Islet of Langerhans (tissue), 1 donor: ENCODE data around the gene LRTM2.
"Not testable (repeated sequence)": the region's sequence is repeated elsewhere in the genome, so short reads cannot be mapped to it uniquely, and the experiment has no call there.

ENCODE experiments used
- FAIRE-seq: peaks from one replicate; lab custom pipeline; 2011; peaks lifted over from hg19 to GRCh38; lab: Jason Lieb, UNC

The LRTM2 gene

DNA sequence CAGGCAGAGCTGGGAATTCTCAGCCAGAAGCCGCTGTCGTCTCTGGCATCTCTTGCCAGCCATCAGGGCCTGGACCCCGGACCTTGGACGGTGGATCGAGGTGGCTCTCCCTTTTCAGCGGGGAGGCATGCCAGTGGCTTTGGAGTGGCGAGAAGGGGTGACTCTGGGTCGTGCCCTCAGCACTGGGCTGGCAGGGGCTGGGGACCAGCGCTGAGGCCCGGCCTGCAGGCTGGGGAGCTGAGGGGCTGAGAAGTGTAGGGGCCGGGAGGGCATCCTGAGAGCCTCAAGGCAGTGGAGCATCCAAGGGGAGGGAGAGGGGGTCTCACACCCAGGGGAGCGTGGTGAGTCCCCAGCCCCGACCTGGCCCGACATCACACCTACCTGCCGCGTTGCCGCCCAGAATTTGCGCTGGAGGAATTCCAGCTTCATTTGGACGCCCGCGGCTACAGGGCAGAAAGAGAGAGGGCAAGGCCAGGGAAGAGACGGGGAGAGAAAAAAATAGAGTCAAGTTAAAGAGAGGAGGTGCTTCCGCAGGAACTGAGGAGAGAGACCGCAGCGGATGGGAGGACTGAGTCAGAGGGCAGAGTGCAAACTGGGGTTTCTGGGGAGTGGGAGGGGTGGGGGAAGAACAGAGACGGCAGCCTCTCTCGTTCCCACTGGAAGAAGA is 9.0 kb upstream of the LRTM2 start:
- FAIRE-seq: no peak

GRCh38 chr12:1811948-1812291 is 8.4 kb upstream of the LRTM2 start:
- no peak for FAIRE-seq

DNA sequence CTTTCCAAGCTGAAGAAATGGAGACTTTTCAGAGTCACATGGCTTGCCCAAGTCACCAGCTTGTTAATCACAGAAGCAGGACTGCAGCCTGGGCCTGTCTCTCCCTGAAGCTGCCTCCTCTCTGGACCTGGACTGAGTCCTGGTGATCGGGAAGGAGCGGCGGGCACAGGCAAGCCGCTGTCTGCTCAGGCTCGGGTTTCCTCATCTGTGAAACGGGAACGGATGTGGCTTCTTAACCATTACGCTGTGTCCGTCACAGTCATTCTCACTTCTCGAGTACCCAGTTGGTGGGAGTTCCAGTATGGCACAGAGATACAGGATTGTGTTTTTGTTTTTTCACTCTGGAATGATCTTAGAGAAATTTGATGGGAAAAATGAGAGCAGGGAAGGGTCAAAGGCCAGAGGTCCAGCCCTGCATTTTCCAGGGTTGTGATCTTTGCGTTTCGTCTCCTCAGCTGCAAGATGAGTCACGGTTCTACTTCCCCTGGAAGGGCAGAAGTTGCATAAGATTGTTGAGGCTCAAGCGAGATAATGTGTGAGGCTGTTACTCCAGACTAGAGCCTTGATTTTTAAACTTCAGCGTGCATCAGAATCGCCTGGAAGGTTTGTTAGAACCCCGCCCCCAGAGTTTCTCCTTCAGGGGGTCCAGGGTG is 7.6 kb upstream of the LRTM2 start:
- FAIRE-seq: no peak

DNA sequence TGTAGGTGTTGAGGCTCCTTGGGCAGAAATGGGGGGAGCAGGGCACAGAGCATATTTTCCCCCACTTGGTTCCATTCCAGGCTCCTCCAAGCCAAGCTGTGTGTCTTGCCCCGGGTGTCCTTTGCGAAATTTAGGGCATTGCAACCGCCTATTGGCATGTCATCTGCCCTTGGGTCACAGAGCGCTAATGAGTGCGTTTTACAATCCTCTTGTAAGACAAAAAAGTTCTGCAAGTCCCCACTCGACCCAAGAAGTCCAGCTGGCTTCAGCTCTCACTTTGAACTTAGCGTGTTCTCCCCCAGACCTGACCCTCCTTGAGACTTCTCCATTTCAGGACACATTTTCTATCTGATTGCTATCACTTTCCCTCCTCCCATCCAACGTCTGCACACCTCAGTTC is 6.1 kb upstream of the LRTM2 start:
- no peak for FAIRE-seq

- FAIRE-seq: no peak
Observed at GRCh38 chr12:1815108-1815507, 5.3 kb upstream of the LRTM2 start.

GRCh38 chr12:1815814-1816729 is 4.3 kb upstream of the LRTM2 start:
- FAIRE-seq: no peak

DNA sequence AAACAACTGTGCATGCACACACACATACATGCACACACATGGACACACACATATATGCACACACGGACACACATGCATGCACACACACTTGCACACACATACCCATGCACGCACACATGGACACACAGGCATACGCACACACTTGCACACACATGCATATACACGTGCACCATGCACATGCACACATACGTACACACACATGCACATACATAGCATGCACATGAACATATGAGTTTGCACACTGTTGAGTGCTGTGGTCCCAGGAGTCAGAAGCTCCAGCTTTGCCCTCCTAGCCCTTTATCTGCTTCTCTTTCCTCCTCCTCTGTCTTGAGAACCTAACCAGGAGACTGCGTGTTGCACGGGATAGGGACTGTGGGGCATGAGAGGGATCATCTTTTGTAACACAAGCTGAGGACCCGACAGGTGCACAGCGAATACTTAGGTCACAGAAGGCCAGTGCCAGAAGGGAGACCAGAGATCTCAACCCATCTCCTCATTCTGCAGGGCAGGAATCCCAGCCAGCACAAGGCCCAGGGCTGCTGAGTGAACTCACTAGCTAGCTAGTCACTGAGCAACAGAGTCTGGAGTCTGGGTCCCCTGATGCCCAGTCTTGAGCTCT is 3.5 kb upstream of the LRTM2 start:
- no peak for FAIRE-seq

DNA sequence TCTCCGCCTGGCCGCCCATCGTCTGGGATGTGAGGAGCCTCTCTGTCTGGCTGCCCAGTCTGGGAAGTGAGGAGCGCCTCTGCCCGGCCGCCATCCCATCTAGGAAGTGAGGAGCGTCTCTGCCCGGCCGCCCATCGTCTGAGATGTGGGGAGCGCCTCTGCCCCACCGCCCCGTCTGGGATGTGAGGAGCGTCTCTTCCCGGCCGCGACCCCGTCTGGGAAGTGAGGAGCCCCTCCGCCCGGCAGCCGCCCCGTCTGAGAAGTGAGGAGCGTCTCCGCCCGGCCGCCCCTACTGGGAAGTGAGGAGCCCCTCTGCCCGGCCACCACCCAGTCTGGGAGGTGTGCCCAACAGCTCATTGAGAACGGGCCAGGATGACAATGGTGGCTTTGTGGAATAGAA is 2.4 kb upstream of the LRTM2 start:
- FAIRE-seq: not testable (repeated sequence)

DNA sequence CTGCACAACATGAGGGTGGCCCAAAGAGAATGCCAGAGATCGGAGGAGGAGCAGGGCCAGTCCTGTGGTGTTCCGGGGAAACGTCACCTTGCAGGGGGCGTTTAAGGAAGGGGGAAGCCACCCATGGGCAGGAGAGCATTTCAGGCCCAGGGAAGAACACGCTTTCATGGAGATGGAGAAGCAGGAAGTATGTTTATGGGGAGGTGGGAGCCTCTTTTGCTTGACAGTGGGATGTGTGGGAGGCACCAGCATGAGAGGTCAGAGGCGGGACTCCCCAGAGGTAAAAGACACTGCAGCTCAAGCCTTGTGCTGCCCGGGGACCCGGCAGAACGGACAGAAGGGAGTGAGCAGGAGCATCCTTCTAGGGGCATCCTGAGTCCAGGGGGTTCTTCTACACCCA is 1.3 kb upstream of the LRTM2 start:
- FAIRE-seq: no peak

- FAIRE-seq: no peak
Observed at GRCh38 chr12:1819571-1819970, 794 bp upstream of the LRTM2 start.

DNA sequence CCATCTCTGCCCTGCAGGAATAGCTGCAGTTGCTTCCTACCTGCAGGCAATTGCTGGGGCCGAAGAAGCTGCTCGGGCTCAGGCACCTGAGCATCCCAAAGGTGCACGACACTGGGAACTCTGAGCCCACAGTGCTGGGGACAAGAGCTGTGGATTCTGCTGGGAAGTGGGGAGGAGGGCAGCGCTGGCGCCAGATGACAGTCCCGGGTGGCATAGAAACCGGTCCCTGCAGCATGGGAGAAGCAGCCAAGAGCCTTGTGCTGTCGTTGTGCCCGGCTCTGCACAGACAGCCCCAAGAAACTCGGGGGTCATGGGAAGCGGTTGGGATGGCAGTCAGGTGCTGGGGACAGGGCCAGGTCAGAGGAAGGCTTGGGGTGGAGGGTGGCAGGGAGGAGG is 529 bp downstream of the LRTM2 start:
- FAIRE-seq: no peak

GRCh38 chr12:1821805-1822204 is 1.4 kb downstream of the LRTM2 start:
- no peak for FAIRE-seq

GRCh38 chr12:1822699-1823098 is 2.3 kb downstream of the LRTM2 start:
- FAIRE-seq: no peak

DNA sequence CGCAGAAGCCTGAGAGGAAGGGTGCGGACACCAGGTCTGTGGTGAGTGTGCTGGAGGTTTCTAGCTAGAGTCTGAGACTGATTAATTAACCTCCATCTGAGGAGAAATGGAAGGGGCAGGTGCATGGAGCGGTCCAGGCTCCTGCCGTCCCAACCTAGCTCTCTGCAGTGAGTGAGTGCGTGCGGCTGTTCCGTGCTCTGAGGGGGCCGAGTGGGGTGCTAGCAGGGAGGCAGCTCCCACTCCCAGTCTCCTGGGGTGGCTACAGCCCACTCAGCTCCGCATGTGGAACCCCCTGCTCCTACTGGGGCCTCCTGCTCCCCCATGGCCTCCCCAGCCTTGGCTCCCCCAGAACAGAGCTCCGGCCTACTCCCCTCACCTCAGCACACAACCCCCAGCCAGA is 2.9 kb downstream of the LRTM2 start:
- no peak for FAIRE-seq

DNA sequence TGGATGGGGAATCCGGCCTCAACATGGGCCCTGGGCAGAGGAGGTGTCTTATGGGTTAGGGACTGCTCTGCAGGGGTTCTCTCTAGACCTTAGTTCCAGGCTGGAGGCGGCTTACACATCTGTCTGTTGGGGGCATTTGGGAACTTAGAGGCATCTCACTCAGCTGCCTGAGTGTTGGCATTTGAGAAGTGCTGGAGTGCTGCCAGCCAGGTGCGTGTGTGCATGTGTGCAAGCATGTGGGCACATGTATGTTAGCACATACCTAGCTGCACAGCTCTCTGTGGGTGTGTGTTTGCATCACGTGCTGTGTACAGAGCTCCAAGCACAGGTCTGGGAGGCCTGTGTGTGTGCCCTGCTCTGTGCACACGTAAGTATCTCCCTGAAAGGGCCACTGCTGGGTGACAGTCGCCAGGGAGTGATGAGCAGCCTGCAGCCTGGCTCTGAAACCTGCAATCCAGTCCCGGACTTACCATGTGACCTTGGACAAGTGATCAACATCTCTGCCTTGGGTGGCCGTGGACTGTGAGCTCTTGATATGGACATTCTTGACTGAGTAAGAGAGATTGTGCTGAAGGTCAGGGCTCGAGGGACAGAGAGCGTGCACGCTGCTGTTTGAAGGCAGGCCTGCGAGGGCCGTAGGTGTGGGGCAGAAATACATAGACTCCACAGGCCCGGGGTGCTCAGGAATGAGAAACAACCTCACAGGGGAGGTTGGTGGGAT is 5.2 kb downstream of the LRTM2 start:
- no peak for FAIRE-seq

- FAIRE-seq: no peak
Observed at GRCh38 chr12:1826401-1826800, 6.0 kb downstream of the LRTM2 start.

DNA sequence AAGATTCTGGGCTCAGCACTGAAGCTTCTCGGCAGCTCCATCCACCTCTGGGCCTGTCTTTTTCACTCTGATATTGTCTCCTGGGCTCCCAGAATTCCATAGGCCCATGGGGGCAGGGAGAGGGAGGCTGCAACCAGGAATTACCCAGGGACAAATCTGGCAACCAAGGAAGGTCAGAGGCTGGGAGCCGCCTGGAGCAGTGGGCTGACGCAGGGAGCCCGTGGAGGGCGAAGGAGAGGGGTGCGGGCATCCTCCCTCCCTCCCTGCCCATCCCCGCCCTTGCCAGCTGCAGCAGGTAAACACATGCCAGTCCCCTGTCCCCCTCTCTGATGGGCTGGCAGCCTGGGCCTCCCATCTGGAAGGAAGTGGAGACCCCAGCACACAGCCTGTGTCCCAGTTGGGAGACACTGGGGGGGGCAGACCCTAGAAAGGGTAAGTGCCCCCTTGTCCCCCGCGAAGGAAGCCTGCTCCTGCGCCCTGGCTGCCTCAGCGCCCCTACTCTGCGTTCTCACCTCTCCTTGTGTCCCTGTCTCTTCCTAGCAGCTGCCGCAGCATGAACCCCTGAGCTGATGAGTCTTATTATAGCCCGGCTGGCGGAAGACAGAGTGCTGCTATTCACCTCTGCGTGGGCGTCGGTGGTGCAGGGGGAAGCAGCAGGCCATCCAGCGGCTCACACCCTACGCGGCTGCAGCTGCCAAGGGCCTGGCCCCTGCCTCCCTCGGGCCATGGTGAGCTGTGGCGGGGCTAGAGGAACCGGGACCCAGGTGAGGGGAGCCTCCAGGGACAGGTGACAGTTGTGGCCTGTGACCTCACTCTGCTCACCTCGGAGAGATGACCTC is 6.7 kb downstream of the LRTM2 start:
- FAIRE-seq: no peak

DNA sequence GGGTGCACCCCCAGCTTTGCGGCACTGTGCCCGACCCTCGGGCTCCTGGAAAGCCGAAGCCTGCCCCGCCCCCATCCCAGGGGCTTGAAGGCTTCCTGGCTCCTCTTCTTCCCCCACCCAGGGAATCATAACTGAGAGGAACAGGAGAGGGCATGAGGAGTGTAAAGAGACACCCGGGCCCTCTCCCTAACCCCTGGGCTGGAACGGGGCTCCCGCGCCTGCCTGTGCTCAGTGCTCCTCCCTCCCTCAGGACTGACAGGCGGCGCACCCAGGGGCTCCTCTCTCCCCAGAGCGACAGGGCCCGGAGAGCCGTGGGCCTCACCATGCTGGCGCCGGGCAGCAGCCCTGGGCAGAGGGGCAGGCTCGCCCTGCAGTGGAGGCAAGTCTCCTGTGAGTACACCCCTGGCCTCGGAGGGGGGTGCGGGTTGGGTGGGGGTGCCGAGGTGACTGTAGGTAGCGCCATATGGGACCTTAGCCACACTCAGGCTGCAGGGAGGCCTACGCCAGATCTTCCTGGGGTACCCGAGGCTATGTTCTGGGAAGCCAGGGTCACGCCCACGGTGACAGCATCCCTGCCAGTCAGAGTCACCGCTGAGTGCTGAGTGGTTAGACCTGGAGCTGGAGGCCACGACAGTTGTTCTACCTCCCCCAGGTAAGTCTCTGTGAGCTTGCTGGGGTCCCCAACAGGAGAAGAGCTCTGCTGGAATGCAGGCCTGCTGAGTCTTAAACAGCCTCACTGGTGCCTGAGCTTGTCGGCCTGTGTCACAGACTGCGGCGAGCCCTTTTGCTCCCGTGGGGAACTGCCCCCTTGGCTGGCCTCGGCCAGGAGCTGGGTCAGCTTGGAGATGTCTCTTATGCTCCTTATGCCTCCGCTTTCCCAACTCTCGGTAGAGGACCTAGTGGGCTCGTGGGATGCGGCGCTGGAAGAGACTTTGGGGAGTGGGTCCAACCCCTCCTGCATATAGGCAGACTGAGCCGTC is 7.8 kb downstream of the LRTM2 start:
- FAIRE-seq: no peak

DNA sequence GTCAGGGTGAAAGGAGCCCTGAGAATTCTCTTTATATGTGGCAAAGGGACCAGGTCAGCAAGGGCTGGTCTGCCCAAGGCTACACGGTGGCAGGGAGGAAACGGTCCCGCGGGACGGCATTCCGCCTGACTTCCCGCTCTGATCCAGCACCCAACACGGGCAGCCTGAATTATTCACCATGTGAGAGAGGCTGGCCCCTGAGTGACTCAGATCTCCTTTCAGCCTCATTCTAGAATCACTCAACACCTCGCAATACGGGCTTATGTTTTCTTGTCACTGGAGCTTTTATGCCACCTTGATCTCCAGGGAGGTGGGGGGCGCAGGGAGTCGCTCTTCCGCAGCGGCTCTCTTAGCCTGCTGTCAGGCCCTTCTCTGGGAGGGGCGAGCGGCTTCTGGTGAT is 8.5 kb downstream of the LRTM2 start:
- FAIRE-seq: no peak

- no peak for FAIRE-seq
Observed at GRCh38 chr12:1829306-1829900, 9.0 kb downstream of the LRTM2 start.
